Dermis blood vessel endothelial cell (primary cell): ENCODE data around the gene UTP14C. TPM values are rescaled to one million over a fixed set of nuclear protein-coding genes. Genes with fewer than 3 reads are reported as not detected.
"Not testable (repeated sequence)": the region's sequence is repeated elsewhere in the genome, so short reads cannot be mapped to it uniquely, and the experiment has no call there.

Source experiments
- DNase-seq: peaks from one replicate; pipeline ENCODE4 v3.0.0; 2010
- total RNA-seq: library from RNA; depleted of rRNA; stranded (reverse); fragments of >200 nt; gene quantifications from 2 replicates; pipeline ENCODE4 v1.2.3, GENCODE V29; 2014

UTP14C gene
- total RNA-seq, 1 donor from 2014 or later = 14.6 TPM

DNA sequence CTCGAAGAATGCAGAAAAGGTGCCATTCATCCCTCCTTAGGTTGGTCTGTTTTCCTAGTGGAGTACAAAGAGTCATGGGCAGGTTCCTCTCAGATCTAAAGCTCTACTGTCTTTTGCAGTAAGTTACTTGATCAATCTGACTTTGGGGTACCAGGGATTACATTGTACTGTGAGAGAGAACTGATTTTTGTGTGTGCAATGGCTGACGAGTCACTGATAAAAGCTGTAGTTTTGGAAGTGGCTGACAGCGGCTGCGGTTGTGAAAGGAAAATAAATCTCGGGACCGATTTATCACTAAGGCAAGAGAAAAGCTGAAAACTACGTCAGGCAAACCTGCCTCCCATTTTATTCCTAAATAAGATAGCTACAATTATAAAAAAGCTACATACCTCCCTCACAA is 26.9 kb downstream of the UTP14C start:
- DNase-seq = no peak

DNA sequence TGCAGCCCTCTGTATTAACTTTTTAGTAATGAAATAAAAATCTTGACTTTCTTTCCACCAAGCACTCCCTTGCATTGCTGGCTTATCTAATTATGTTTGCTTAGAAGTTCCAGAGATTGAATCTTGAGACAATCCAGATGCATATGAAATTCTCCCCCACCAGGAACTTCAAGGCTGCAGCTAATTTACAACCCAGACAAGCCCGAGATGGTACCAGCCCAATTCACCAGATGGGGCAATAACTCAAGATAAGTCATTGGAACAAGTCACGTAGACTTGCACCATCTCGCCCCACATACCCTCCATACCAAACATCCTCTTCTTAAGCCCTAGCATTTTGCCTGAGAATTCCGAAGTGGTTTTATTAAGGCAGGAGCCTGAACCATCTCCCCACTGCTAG is 29.0 kb downstream of the UTP14C start:
- DNase-seq = no peak

DNA sequence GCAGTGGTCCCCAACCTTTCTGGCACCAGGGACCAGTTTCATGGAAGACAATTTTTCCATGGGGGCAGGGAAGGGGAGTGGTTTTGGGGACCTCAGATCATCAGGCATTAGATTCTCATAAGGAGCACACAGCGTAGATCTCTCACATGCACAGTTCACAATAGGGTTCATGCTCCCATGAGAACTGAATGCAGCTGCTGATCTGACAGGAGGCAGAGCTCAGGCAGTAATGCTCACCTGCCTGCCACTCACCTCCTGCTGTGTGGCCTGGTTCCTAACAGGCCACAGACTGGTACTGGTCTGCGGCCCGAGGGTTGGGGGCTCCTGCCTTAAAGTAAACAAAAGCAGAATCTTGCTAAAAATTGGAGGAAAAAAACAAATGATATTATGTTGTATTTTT is 36.6 kb downstream of the UTP14C start:
- DNase-seq = not testable (repeated sequence)

DNA sequence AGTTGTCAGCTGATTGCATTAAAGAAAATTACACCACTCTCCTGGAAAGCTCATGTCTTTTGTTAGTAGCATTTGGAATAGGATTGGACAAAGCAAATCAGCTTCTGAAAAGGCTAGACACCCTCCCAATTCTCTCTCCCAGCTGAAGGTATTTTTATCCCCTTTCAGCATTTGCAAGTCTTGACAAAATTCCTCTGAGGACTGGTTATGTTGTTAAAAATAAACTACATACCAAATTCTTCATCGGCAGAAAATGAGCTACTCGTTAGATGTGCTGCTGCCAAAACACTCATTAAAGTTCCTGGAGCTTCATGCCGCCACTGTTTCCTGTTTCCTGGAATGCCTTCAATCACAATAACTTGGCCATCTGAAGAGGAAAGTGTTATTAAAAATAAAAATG is 37.1 kb downstream of the UTP14C start:
- peak; percentile 79 for DNase-seq

DNA sequence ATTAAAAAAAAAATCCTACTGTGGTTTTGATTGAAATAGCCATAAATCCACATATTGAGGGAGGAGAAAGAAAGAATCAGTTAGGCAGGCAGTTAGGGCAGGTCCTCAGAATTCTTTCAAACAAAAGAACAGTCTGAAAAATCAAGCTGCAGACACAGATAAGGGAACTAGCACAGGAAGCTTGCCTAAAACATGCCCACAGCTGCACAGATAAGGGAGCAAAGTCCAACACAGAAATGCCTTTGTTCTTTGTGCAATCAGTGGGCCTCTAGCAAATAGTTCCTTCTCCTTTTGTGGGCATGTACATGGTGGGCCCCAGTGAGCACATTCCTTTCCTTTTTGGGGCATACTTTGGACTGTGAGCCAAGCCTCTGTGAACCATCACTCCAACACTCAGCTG is 42.7 kb downstream of the UTP14C start:
- DNase-seq = peak; percentile 19

DNA sequence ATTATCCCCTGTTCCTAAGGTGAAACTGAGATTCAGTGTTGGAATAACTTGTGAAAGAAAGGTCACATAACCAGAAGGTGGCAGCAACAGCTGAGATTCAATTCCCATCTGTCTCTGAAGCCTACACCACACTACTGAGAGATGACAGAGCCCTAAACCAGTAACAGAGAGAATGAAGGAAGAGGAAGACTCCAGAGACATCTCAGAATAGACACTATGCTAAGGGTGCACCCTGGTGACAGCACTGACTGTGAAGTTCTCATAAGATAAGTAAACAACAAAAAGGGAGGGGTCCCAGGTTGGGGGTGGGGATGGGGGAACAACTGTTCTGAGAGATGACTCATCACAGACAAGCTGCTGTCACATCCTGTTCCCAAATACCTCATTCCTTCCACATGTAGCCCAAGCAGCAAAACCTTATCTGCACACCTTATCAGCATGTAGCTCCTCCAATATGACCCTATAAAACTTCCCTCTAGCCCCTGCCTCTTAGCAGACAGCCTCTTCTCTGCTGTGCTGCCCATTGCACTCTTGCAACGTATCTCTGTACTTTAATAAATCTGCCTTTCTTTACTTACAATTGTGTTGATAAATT is 46.5 kb downstream of the UTP14C start:
- peak; percentile 38 for DNase-seq

Other genes starting within 250 kb of the UTP14C start
- 5.0 and 7.1 TPM in 2 replicates for gene DHRS12, start 220.5 kb upstream of the UTP14C start, total RNA-seq
- gene TMEM272, start 179.5 kb upstream of the UTP14C start, total RNA-seq = not detected in 2 replicates
- not detected in 2 replicates for gene CCDC70, start 162.7 kb upstream of the UTP14C start, total RNA-seq
- 6.1 and 12.3 TPM in 2 replicates for gene ATP7B, start 13.2 kb upstream of the UTP14C start, total RNA-seq
- 20.3 and 31.5 TPM in 2 replicates for gene ALG11, start 12.3 kb upstream of the UTP14C start, total RNA-seq
- 0.05 and 0.34 TPM in 2 replicates for gene NEK5, start 104.4 kb downstream of the UTP14C start, total RNA-seq
- 13.2 and 17.9 TPM in 2 replicates for gene NEK3, start 134.9 kb downstream of the UTP14C start, total RNA-seq